GM12878 (cell line): ENCODE results near the gene UBE2E2. TPM values are rescaled to one million over a fixed set of nuclear protein-coding genes. Genes with fewer than 3 reads are reported as not detected.

ENCODE experiments used
- ATF7 ChIP-seq: fragments of 450-650 bp; IDR thresholded peaks from 2 replicates; pipeline ENCODE4 v1.6.1; 2016; ENCODE audit warnings: low read depth, mild to moderate bottlenecking
- CREM ChIP-seq: IDR thresholded peaks from 2 replicates; pipeline ENCODE4 v1.6.1; 2014; ENCODE audit warnings: antibody characterized with exemption, low read depth
- EP300 ChIP-seq, 2 experiments: fragments of 150-350 bp in 1 of 2; IDR thresholded peaks; 2 replicates each; pipeline ENCODE4 v1.6.1; 2011 to 2012; ENCODE audit warnings: low read depth in 2 of 2, low read length in 2 of 2, borderline replicate concordance in 1 of 2, improper control_type of control experiment in 1 of 2, inconsistent platforms in 1 of 2; ENCODE audit not compliant: control insufficient read depth in 1 of 2
- FOXM1 ChIP-seq: IDR thresholded peaks from 2 replicates; pipeline ENCODE4 v1.6.1; 2012; ENCODE audit warnings: low read depth, mild to moderate bottlenecking, inconsistent platforms, low read length, moderate library complexity
- IKZF1 ChIP-seq: fragments of 450-650 bp; conservative IDR thresholded peaks from 2 replicates; pipeline ENCODE4 v1.6.1; 2017; ENCODE audit warnings: antibody characterized with exemption, mild to moderate bottlenecking
- IKZF2 ChIP-seq, 2 experiments: fragments of 450-650 bp; IDR thresholded peaks; 2 replicates each; pipeline ENCODE4 v1.6.1; 2017; ENCODE audit warnings: mild to moderate bottlenecking in 2 of 2, moderate library complexity in 2 of 2
- KAT2A ChIP-seq: conservative IDR thresholded peaks from 2 replicates; pipeline ENCODE4 v1.6.1; 2011; ENCODE audit warnings: low read depth, low read length; ENCODE audit not compliant: control insufficient read depth
- NFIC ChIP-seq: IDR thresholded peaks from 2 replicates; pipeline ENCODE4 v1.6.1; 2012; ENCODE audit warnings: low read depth, mild to moderate bottlenecking, inconsistent platforms, low read length, moderate library complexity
- NR2C2 ChIP-seq: IDR thresholded peaks from 2 replicates; pipeline ENCODE4 v1.6.1; 2011; ENCODE audit warnings: borderline replicate concordance, low read depth; ENCODE audit not compliant: control insufficient read depth, insufficient read length
- NR2F1 ChIP-seq: fragments of 450-650 bp; conservative IDR thresholded peaks from 2 replicates; pipeline ENCODE4 v1.6.1; 2017; ENCODE audit warnings: mild to moderate bottlenecking
- POU2F2 ChIP-seq: IDR thresholded peaks from 3 replicates; pipeline ENCODE4 v1.6.1; 2011; ENCODE audit warnings: low read depth, mild to moderate bottlenecking, low read length, borderline replicate concordance
- RAD51 ChIP-seq: fragments of 450-650 bp; IDR thresholded peaks from 2 replicates; pipeline ENCODE4 v1.6.1; 2016; ENCODE audit warnings: moderate library complexity, mild to moderate bottlenecking, inconsistent platforms
- RB1 ChIP-seq: fragments of 450-650 bp; formaldehyde crosslinking; IDR thresholded peaks from 2 replicates; pipeline ENCODE4 v1.6.1; 2017; ENCODE audit warnings: mild to moderate bottlenecking, borderline replicate concordance
- RELB ChIP-seq: fragments of 450-650 bp; IDR thresholded peaks from 2 replicates; pipeline ENCODE4 v1.6.1; 2017; ENCODE audit warnings: low read depth, mild to moderate bottlenecking, moderate library complexity
- RFX5 ChIP-seq: IDR thresholded peaks from 2 replicates; pipeline ENCODE4 v1.6.1; 2011; ENCODE audit warnings: low read depth, low read length, improper control_type of control experiment
- SPI1 ChIP-seq: IDR thresholded peaks from 2 replicates; pipeline ENCODE4 v1.6.1; 2011; ENCODE audit warnings: low read depth, mild to moderate bottlenecking, low read length, moderate library complexity, borderline replicate concordance; ENCODE audit not compliant: insufficient read depth
- SREBF1 ChIP-seq: IDR thresholded peaks from 2 replicates; pipeline ENCODE4 v1.6.1; 2012; ENCODE audit warnings: mild to moderate bottlenecking, low read length
- SRF ChIP-seq, 2 experiments: IDR thresholded peaks; 2 replicates each; pipeline ENCODE4 v1.6.1; 2011; ENCODE audit warnings: low read depth in 2 of 2, low read length in 2 of 2, mild to moderate bottlenecking in 1 of 2, moderate library complexity in 1 of 2
- polyA plus RNA-seq, 11 experiments: library from polyadenylated mRNA; depleted of rRNA in 4 of 11; unstranded in 6 of 11; stranded (reverse) in 5 of 11; fragments of >200 nt; fragmentation: Nextera tagmentation in 4 of 11; fragmentation: Illumina TruSeq in 1 of 11; extraction: Ambion mirVana in 4 of 11; extraction: Trizol in 1 of 11; gene quantifications; 1 replicate in 1 of 11; 2 replicates in 10 of 11; pipeline versions ENCODE4 v1.2.1 to v1.2.3, GENCODE V29; 2011 to 2016; ENCODE audit warnings: inconsistent platforms in 2 of 11, missing spikeins in 2 of 11, low read depth in 1 of 11
- total RNA-seq, 4 experiments: library from RNA; depleted of rRNA in 3 of 4; stranded (reverse); fragments of >200 nt in 3 of 4; fragmentation: Illumina TruSeq in 1 of 4; extraction: Trizol in 1 of 4; gene quantifications; 2 replicates each; pipeline versions ENCODE4 v1.2.1 to v1.2.3, GENCODE V29; 2013 to 2021

Gene UBE2E2
- total and polyA plus RNA-seq, 10 of the 15 experiments (the other 5 are each of a cell fraction or from before 2014, with no cell fraction given) = 8.7 to 71.0 (median 36.4) TPM

DNA sequence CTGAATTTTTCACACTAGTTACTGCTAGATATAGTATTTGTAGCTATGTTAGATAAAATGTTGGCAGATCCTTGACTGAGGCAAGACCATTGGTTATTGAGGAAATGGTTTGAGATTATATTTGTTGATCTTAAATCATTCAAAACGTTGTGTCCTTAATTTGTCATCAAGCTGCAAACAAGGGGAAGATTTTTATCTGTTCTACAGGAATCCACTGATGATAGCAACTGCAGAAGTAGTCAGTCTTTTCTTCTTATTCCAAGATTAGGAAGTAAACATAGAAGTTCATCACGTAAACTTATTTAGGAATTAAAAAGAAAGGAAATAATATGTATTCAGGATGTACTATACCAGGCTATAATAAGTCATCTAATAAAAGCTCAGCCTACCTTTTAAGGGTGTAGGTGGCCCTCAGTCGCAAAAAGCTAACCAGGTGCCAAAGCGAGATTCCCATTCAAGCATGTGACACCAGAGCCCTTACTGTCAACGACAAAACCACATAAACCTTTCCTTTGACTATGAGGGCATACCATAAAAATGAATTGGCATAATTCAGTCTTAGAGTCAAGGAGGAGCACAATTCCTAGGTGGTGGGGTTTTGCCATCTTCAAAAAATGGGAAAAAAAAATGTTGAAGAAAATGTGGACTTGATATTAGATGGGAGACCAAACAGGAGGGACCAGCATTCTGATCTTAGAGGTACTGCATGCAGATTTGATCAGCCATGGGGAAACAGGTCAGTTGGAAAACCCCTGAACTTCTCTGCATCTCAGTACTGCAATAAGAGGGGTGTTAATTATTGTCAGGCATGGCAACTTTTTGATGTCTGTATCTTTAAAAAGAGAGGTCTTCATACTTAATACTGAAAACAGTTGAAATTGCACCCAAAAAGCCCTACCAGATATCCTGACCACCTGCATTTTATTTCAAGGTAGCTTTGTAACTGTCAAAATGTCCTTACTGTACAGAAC, 390.1 kb downstream of the UBE2E2 start (continued):
- no peak for TF ChIP-seq RB1
- TF ChIP-seq KAT2A = no peak
- TF ChIP-seq FOXM1 = peak; percentile 51; the same call in 1 of the 2 replicates
- TF ChIP-seq RFX5 = no peak
- peak; percentile 76; the same call in 1 of the 2 replicates for TF ChIP-seq RAD51
- no peak for TF ChIP-seq SRF (IDR thresholded peaks at IDR 0.05; ENCODE audit: low read depth in 2 of 2, low read length in 2 of 2)
- no peak for TF ChIP-seq NR2F1
- no peak for TF ChIP-seq NR2C2
- peak; percentile 76 to 81; a peak in 3 of 4 replicates for TF ChIP-seq IKZF2 (IDR thresholded peaks at IDR 0.05)
- TF ChIP-seq SREBF1 = no peak
- TF ChIP-seq NFIC = 0 out of 2 replicates have a peak, but pooled peaks have one; percentile 29
- peak; percentile 74 for TF ChIP-seq IKZF1
- TF ChIP-seq ATF7 = no peak; the same call in none of the 2 replicates
- TF ChIP-seq CREM = no peak
- peak in 1 of 2 experiments; percentile 14; a peak in 1 of 4 replicates for TF ChIP-seq EP300 (IDR thresholded peaks at IDR 0.05; ENCODE audit: borderline replicate concordance in 1 of 2, control insufficient read depth in 1 of 2, low read depth in 2 of 2, low read length in 2 of 2)
- no peak for TF ChIP-seq POU2F2
- TF ChIP-seq SPI1 = no peak
- peak; percentile 85 for TF ChIP-seq RELB
- TF ChIP-seq, all 136 proteins: peak for 18
